Body of pancreas (tissue), 4 donors: ENCODE measurements around the gene GCNA. TPM values are rescaled to one million over a fixed set of nuclear protein-coding genes. Genes with fewer than 3 reads are reported as not detected.
A peak's percentile ranks its signal among the peaks of the same experiment; 100 is the strongest.

ENCODE experiments used
- ATAC-seq: fragments of 150-250 bp; one replicate; pipeline ENCODE4 v1.9.1; 2016
- DNase-seq, 4 donors: peaks; one replicate each; pipeline ENCODE4 v3.0.0-alpha.2; 2019
- H3K27ac ChIP-seq, 4 donors: fragments of 200-600 bp; sonication (generic); 1 replicate in 3 of 4; 2 replicates in 1 of 4; pipeline versions ENCODE4 v1.5.1 to v1.6.1; 2016 to 2019; ENCODE audit warnings: mild to moderate bottlenecking in 1 of 4, mixed read lengths in 1 of 4, moderate library complexity in 1 of 4
- H3K27me3 ChIP-seq, 2 donors: fragments of 200-600 bp; sonication (generic); one replicate each; pipeline ENCODE4 v1.6.0; 2016; ENCODE audit warnings: mild to moderate bottlenecking in 1 of 2
- H3K36me3 ChIP-seq, 2 donors: fragments of 200-600 bp; sonication (generic); replicated peaks in 1 of 2; 2 replicates each; pipeline ENCODE4 v1.5.1; 2016; ENCODE audit warnings: low read depth in 2 of 2; ENCODE audit not compliant: insufficient read depth in 1 of 2
- H3K4me1 ChIP-seq: fragments of 200-600 bp; sonication (generic); one replicate; pipeline ENCODE4 v1.6.0; 2016
- H3K4me3 ChIP-seq, 2 donors: fragments of 200-600 bp; sonication (generic); 1 replicate in 1 of 2; 2 replicates in 1 of 2; pipeline ENCODE4 v1.5.1; 2016 to 2019
- H3K9me3 ChIP-seq, 3 donors: fragments of 200-600 bp; sonication (generic); 1 replicate in 2 of 3; 2 replicates in 1 of 3; pipeline ENCODE4 v1.5.1; 2016
- POLR2A ChIP-seq, 3 donors: fragments of 450-650 bp; IDR thresholded peaks; one replicate each; pipeline ENCODE4 v1.6.1; 2016; ENCODE audit warnings: antibody characterized with exemption in 3 of 3, mild to moderate bottlenecking in 2 of 3
- WGBS, 2 donors: methylation state at CpG; one replicate each; pipeline ENCODE4 v1.1.5; 2017; 5-methylcytosine and 5-hydroxymethylcytosine counted together
- intact Hi-C: fragments of 100-400 bp; cut with DNase I; formaldehyde crosslinking; loops from one replicate; pipeline ENCODE4 v1.15.1; 2023
- total RNA-seq, 2 donors: library from RNA; depleted of rRNA; stranded (reverse); fragments of >200 nt; gene quantifications; one replicate each; pipeline ENCODE4 v1.1.0, GENCODE V29; 2016
- TF ChIP-seq, protein P1 (sequence below), 7 experiments: fragments of 450-650 bp in 4 of 7; fragments of 200-600 bp in 3 of 7; sonication (generic) in 3 of 7; IDR thresholded peaks; one replicate each; pipeline ENCODE4 v1.5.1; 2016 to 2019; ENCODE audit warnings: antibody characterized with exemption in 7 of 7

The GCNA gene
- total RNA-seq, 2 donors from 2014 or later: 3.6 to 6.9 TPM

DNA sequence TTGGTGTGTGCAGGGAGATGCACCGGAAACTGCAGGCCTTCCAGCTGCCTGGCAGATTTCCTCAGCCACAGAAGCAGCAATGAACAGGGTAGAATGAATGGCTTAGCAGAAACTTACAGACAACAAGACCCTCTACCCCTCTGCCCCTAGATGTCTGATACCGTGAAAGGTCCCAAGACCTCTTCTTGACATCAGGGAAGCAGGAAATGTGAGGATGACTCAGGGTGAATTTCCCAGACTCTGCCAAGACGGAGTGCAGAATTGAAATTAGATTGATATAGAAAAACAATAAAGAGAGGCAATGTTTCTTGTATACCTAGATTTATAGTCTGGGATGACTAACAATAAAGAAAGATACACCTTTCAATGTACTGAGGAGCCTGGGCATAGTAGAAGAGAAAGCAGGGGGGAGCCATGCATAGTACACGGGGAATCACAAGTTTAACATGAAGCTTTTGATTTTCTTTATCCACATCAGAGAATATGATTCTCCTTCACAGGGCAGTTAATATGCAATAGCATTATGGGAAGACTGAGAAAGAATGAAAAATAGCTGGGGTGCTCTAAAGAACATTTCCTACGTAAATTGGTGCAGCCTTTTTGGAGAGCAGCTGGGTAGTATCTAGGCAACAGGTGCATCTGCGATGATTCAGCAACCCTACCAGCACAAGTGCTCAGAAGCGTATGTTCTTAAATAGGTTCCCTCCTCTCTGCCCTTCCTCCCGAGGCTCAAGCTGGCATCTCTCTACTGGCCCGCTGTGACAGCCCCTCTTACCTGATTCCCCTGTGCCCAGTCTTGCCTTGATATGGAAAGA is 58.4 kb downstream of the GCNA start:
- WGBS, 2 donors: 72 to 87% methylated on average over 7 to 9 of the region's 9 CpGs
- Histone ChIP-seq H3K36me3 (no peaks in the 10 kb centered on the region), H3K27me3 (no peaks in the 10 kb centered on the region), H3K27ac (no peak overlapping the region), H3K4me3 (no peak overlapping the region), H3K9me3 (no peaks in the 10 kb centered on the region), H3K4me1 (no peaks in the 10 kb centered on the region)
- TF ChIP-seq, protein P1, sequence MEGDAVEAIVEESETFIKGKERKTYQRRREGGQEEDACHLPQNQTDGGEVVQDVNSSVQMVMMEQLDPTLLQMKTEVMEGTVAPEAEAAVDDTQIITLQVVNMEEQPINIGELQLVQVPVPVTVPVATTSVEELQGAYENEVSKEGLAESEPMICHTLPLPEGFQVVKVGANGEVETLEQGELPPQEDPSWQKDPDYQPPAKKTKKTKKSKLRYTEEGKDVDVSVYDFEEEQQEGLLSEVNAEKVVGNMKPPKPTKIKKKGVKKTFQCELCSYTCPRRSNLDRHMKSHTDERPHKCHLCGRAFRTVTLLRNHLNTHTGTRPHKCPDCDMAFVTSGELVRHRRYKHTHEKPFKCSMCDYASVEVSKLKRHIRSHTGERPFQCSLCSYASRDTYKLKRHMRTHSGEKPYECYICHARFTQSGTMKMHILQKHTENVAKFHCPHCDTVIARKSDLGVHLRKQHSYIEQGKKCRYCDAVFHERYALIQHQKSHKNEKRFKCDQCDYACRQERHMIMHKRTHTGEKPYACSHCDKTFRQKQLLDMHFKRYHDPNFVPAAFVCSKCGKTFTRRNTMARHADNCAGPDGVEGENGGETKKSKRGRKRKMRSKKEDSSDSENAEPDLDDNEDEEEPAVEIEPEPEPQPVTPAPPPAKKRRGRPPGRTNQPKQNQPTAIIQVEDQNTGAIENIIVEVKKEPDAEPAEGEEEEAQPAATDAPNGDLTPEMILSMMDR (IDR thresholded peaks at IDR 0.05): no peak
- TF ChIP-seq POLR2A (IDR thresholded peaks at IDR 0.05): no peak
- ATAC-seq: no peak
- peak in 1 of 4 donors; percentile 10 for DNase-seq
- intact Hi-C loops: no loop called here

DNA sequence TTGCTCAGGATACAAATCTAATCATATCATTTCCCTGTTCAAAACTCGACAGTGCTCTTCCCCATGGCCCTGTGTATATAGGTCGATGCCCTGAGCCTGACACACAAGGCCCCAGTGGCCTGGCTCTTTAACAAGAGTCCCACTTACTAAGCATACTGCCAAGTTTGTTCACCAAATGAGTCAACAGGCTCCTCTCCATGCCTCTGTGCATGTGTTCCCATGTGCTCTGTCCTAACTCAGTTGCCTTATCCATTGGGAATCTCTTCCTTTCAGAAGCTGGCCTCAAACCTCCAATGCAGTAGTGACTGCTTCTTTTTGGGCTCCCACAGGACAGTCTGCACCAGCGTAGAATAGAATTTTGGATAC is 59.0 kb downstream of the GCNA start:
- intact Hi-C loops: no loop called here
- TF ChIP-seq POLR2A (IDR thresholded peaks at IDR 0.05): no peak
- TF ChIP-seq, protein P1 (IDR thresholded peaks at IDR 0.05): no peak
- Histone ChIP-seq H3K9me3 (no peaks in the 10 kb centered on the region), H3K27me3 (no peaks in the 10 kb centered on the region), H3K4me3 (no peak overlapping the region), H3K36me3 (no peaks in the 10 kb centered on the region), H3K27ac (no peak overlapping the region), H3K4me1 (no peaks in the 10 kb centered on the region)
- DNase-seq (no peak), ATAC-seq (peak; percentile 18)
- 79 to 85% methylated on average over 2 to 3 of the region's 3 CpGs for WGBS, 2 donors

DNA sequence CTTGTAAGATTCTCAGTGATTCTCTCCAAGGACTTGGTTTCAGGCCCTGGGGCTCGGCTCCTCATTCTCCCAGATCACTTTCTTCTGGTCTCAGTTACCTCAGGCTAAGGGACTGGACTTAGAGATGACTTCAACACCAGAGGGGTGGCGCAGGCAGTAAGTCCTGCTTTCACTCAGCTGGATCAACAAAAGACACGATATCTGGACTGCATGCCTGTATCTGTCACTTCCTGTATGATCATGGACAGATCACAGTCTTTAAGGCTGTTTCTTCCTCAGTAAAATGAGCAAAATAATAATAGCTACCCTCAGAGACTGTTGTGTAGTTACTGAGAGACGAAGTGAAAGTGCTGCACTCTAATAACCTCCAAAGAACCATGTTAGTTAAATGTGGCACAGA is 59.6 kb downstream of the GCNA start:
- no peaks in the 10 kb centered on the region for H3K4me1 ChIP-seq
- no peak overlapping the region for H3K4me3 ChIP-seq
- 64% methylated on average over 2 of the region's 4 CpGs for WGBS, 2 donors
- H3K27ac ChIP-seq: no peak overlapping the region
- ATAC-seq: no peak
- TF ChIP-seq POLR2A (IDR thresholded peaks at IDR 0.05): no peak
- TF ChIP-seq, protein P1 (IDR thresholded peaks at IDR 0.05): no peak
- H3K27me3 ChIP-seq: no peaks in the 10 kb centered on the region
- intact Hi-C loops: no loop called here
- DNase-seq: no peak
- H3K9me3 ChIP-seq: no peaks in the 10 kb centered on the region
- no peaks in the 10 kb centered on the region for H3K36me3 ChIP-seq

DNA sequence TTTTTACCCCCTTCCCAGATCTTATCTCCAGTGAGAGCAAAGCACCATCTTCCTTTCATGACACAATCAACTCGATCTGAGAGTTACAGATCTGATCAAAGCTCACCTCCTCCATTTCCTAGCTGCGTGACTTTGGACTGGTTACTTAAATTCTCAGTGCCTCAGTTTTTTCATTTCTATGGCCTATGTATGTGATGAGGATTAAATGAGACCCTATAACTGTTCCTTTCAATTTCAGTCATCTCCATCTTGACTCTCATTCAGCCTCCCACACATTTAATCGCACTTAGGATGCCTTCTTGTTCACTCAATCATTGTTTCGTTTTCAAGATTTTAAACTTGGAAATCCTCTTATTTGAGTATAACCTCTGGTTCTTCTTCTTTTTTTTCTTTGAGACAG is 60.2 kb downstream of the GCNA start:
- no peaks in the 10 kb centered on the region for H3K27me3 ChIP-seq
- intact Hi-C loops: no loop called here
- 74 to 78% methylated on average over 4 of the region's 4 CpGs for WGBS, 2 donors

More for the DNA sequence above, 60.2 kb downstream of the GCNA start:
- ATAC-seq (no peak), DNase-seq (no peak)
- H3K4me1 ChIP-seq: no peaks in the 10 kb centered on the region
- no peaks in the 10 kb centered on the region for H3K36me3 ChIP-seq
- no peak overlapping the region for H3K4me3 ChIP-seq
- no peak overlapping the region for H3K27ac ChIP-seq
- TF ChIP-seq, protein P1 (IDR thresholded peaks at IDR 0.05): no peak
- TF ChIP-seq POLR2A (IDR thresholded peaks at IDR 0.05): no peak
- H3K9me3 ChIP-seq: no peaks in the 10 kb centered on the region
